Measurements from ENCODE around the gene TMEM165. TPM values are rescaled to one million over a fixed set of nuclear protein-coding genes. Genes with fewer than 3 reads are reported as not detected.

Gene TMEM165
- total RNA-seq, 4 donors from 2014 or later: 167 to 286 (median 236) TPM

- 95 to 99% methylated on average over 2 of the region's 2 CpGs for WGBS, 2 donors
- Histone ChIP-seq H3K27ac (no peak overlapping the region), H3K9me3 (no peaks in the 10 kb centered on the region), H3K4me3 (no peak overlapping the region), H3K36me3 (peaks cover 0 to 25% (median 0%) of the 10 kb centered on the region in 3 donors), H3K27me3 (no peaks in the 10 kb centered on the region), H3K4me1 (peaks cover 0 to 41% (median 5%) of the 10 kb centered on the region in 4 donors)
- TF ChIP-seq, protein P1, sequence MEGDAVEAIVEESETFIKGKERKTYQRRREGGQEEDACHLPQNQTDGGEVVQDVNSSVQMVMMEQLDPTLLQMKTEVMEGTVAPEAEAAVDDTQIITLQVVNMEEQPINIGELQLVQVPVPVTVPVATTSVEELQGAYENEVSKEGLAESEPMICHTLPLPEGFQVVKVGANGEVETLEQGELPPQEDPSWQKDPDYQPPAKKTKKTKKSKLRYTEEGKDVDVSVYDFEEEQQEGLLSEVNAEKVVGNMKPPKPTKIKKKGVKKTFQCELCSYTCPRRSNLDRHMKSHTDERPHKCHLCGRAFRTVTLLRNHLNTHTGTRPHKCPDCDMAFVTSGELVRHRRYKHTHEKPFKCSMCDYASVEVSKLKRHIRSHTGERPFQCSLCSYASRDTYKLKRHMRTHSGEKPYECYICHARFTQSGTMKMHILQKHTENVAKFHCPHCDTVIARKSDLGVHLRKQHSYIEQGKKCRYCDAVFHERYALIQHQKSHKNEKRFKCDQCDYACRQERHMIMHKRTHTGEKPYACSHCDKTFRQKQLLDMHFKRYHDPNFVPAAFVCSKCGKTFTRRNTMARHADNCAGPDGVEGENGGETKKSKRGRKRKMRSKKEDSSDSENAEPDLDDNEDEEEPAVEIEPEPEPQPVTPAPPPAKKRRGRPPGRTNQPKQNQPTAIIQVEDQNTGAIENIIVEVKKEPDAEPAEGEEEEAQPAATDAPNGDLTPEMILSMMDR (IDR thresholded peaks at IDR 0.05): no peak
- no peak for TF ChIP-seq POLR2A (IDR thresholded peaks at IDR 0.05)
- TF ChIP-seq EP300 (IDR thresholded peaks at IDR 0.05): no peak
- no peak for DNase-seq (ENCODE audit: low spot score in 2 of 2)
Observed at GRCh38 chr4:55406545-55406944, 10.8 kb downstream of the TMEM165 start.

- Histone ChIP-seq H3K36me3 (peaks cover 0 to 30% (median 0%) of the 10 kb centered on the region in 3 donors), H3K9me3 (no peaks in the 10 kb centered on the region), H3K4me1 (peaks cover 0 to 38% (median 5%) of the 10 kb centered on the region in 4 donors), H3K27ac (no peak overlapping the region), H3K4me3 (no peak overlapping the region), H3K27me3 (no peaks in the 10 kb centered on the region)
- no peak for DNase-seq (ENCODE audit: low spot score in 2 of 2)
- 85 to 91% methylated on average over 3 of the region's 3 CpGs for WGBS, 2 donors
- TF ChIP-seq, protein P1 (IDR thresholded peaks at IDR 0.05): no peak
- TF ChIP-seq EP300 (IDR thresholded peaks at IDR 0.05) (no peak), POLR2A (IDR thresholded peaks at IDR 0.05) (no peak)
Observed at GRCh38 chr4:55407119-55407518, 11.4 kb downstream of the TMEM165 start.

- Histone ChIP-seq H3K27me3 (no peaks in the 10 kb centered on the region), H3K4me3 (no peak overlapping the region), H3K9me3 (no peaks in the 10 kb centered on the region), H3K4me1 (peaks cover 0 to 38% (median 5%) of the 10 kb centered on the region in 4 donors), H3K36me3 (peaks cover 0 to 30% (median 0%) of the 10 kb centered on the region in 3 donors), H3K27ac (no peak overlapping the region)
- WGBS, 2 donors: 60 to 62% methylated on average over 3 of the region's 3 CpGs
- TF ChIP-seq POLR2A (IDR thresholded peaks at IDR 0.05) (no peak), EP300 (IDR thresholded peaks at IDR 0.05) (no peak)
- TF ChIP-seq, protein P1 (IDR thresholded peaks at IDR 0.05): no peak
- DNase-seq (ENCODE audit: low spot score in 2 of 2): no peak
Observed at GRCh38 chr4:55407764-55408163, 12.0 kb downstream of the TMEM165 start.

GRCh38 chr4:55409468-55410171 lies 13.9 kb downstream of the TMEM165 start:
- no peak for DNase-seq (ENCODE audit: low spot score in 2 of 2)
- 41% methylated on average over 10 of the region's 10 CpGs for WGBS, 2 donors
- no peaks in the 10 kb centered on the region for H3K27me3 ChIP-seq
- H3K4me3 ChIP-seq: no peak overlapping the region
- H3K9me3 ChIP-seq: no peaks in the 10 kb centered on the region
- TF ChIP-seq, protein P1 (IDR thresholded peaks at IDR 0.05): peak in 2 of 5 experiments; percentile 14 to 26
- TF ChIP-seq POLR2A (IDR thresholded peaks at IDR 0.05): no peak
- TF ChIP-seq EP300 (IDR thresholded peaks at IDR 0.05): no peak
- H3K4me1 ChIP-seq: peaks cover 0 to 38% (median 5%) of the 10 kb centered on the region in 4 donors
- H3K36me3 ChIP-seq: peaks cover 0 to 34% (median 0%) of the 10 kb centered on the region in 3 donors
- no peak overlapping the region for H3K27ac ChIP-seq

DNA sequence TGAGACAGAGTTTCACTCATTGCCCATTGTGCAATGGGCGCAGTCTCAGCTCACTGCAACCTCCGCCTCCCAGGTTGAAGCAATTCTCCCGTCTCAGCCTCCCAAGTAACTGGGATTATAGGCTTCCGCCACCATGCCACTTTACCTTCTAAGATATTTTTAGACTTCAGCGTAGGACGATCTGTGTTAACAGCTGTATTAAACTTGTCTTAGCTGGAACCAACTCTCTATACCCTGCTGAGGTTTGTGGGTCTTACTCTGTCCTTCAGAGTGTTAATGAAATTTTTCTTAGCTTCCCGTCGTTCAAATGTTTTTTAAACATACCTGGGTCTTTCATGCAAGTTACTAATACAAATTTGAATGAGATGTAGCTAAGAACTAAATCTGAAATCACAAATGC lies 14.7 kb downstream of the TMEM165 start:
- TF ChIP-seq POLR2A (IDR thresholded peaks at IDR 0.05): no peak
- TF ChIP-seq, protein P1 (IDR thresholded peaks at IDR 0.05): no peak
- no peak for TF ChIP-seq EP300 (IDR thresholded peaks at IDR 0.05)
- Histone ChIP-seq H3K4me3 (no peak overlapping the region), H3K27ac (no peak overlapping the region), H3K36me3 (peaks cover 0 to 36% (median 1%) of the 10 kb centered on the region in 3 donors), H3K27me3 (no peaks in the 10 kb centered on the region), H3K4me1 (peaks cover 0 to 32% (median 5%) of the 10 kb centered on the region in 4 donors), H3K9me3 (no peaks in the 10 kb centered on the region)
- 95 to 98% methylated on average over 8 of the region's 8 CpGs for WGBS, 2 donors
- no peak for DNase-seq (ENCODE audit: low spot score in 2 of 2)

Measured in tibial nerve (tissue), 4 donors.